Panc1 (cell line): ENCODE results near the gene DGCR2. TPM values are rescaled to one million over a fixed set of nuclear protein-coding genes. Genes with fewer than 3 reads are reported as not detected.

Experiments used
- ATAC-seq: fragments of 200-7000 bp; cut with Tn5 transposase; 2 replicates; pipeline ENCODE4 v1.9.1; 2020; ENCODE audit warnings: mild to moderate bottlenecking, moderate library complexity
- BruUV-seq: library from RNA; stranded (reverse); fragments of 400-500 nt; replicated peaks from 2 replicates; lab custom pipeline; 2021; lab: Mats Ljungman, UMichigan
- CTCF ChIA-PET: fragments of 300-600 bp; sonication (Branson Sonifier 250); formaldehyde crosslinking; loops from one replicate; lab custom pipeline; 2022; ENCODE audit warnings: antibody characterized with exemption; lab: Charles Lee
- POLR2A ChIA-PET: fragments of 300-600 bp; sonication (Branson Sonifier 250); formaldehyde crosslinking; loops from one replicate; lab custom pipeline; 2022; ENCODE audit warnings: antibody characterized with exemption; lab: Charles Lee
- DNase-seq: peaks from one replicate; pipeline ENCODE4 v3.0.0-alpha.2; 2010; ENCODE audit warnings: low read depth, low spot score
- H3K27ac ChIP-seq: 2 replicates; pipeline ENCODE4 v1.5.1; 2011; ENCODE audit warnings: mild to moderate bottlenecking, low read length, inconsistent platforms
- H3K27me3 ChIP-seq: fragments of 200-500 bp; sonication (Bioruptor generic); 2 replicates; pipeline ENCODE4 v1.6.0; 2014; ENCODE audit warnings: low read length, inconsistent platforms; ENCODE audit not compliant: control insufficient read depth, insufficient read depth
- H3K36me3 ChIP-seq: fragments of 200-500 bp; sonication (Bioruptor generic); 2 replicates; pipeline ENCODE4 v1.5.1; 2014; ENCODE audit warnings: inconsistent platforms, mild to moderate bottlenecking, low read length, moderate library complexity; ENCODE audit not compliant: control insufficient read depth, insufficient read depth
- H3K4me1 ChIP-seq: 2 replicates; pipeline ENCODE4 v1.5.1; 2011; ENCODE audit warnings: inconsistent platforms, mild to moderate bottlenecking, low read length, moderate library complexity; ENCODE audit not compliant: control insufficient read depth, insufficient read depth
- H3K4me3 ChIP-seq, 2 experiments: 2 replicates each; pipeline ENCODE4 v1.5.1; 2011 to 2012; ENCODE audit warnings: low read depth in 2 of 2, low read length in 2 of 2, mild to moderate bottlenecking in 2 of 2, inconsistent platforms in 1 of 2, moderate library complexity in 1 of 2
- H3K9me3 ChIP-seq: fragments of 200-500 bp; sonication (Bioruptor generic); 2 replicates; pipeline ENCODE4 v1.5.1; 2014; ENCODE audit warnings: low read depth, mild to moderate bottlenecking, inconsistent platforms, low read length, moderate library complexity; ENCODE audit not compliant: control insufficient read depth, insufficient read depth
- POLR2AphosphoS5 ChIP-seq: IDR thresholded peaks from 2 replicates; pipeline ENCODE4 v1.6.1; 2012; ENCODE audit warnings: mild to moderate bottlenecking, low read depth, low read length, moderate library complexity
- SIN3A ChIP-seq: IDR thresholded peaks from 2 replicates; pipeline ENCODE4 v1.6.1; 2012; ENCODE audit warnings: low read depth, mild to moderate bottlenecking, low read length, moderate library complexity, borderline replicate concordance; ENCODE audit not compliant: insufficient read depth
- TCF7L2 ChIP-seq: IDR thresholded peaks from 2 replicates; pipeline ENCODE4 v1.6.1; 2011; ENCODE audit warnings: mild to moderate bottlenecking, low read depth, low read length, inconsistent platforms
- in situ Hi-C: cut with HindIII; loops from 2 replicates; pipeline ENCODE4 v1.10.0; 2016; ENCODE audit warnings: low sequenced_read_pairs, low pct_unique_long_range_greater_than_20kb
- intact Hi-C: fragments of 100-400 bp; cut with micrococcal nuclease; formaldehyde crosslinking; loops from one replicate; pipeline ENCODE4 v1.10.0; 2022; ENCODE audit not compliant: unreplicated experiment
- total RNA-seq: library from RNA; stranded (reverse); gene quantifications from one replicate; pipeline ENCODE4 v1.2.1, GENCODE V29; 2021; ENCODE audit not compliant: unreplicated experiment
- TF ChIP-seq, protein P1 (sequence below), 2 experiments: IDR thresholded peaks; 2 replicates each; pipeline ENCODE4 v1.6.1; 2011 to 2012; ENCODE audit warnings: low read depth in 2 of 2, control low read depth in 1 of 2, low read length in 1 of 2, mild to moderate bottlenecking in 1 of 2, moderate library complexity in 1 of 2; ENCODE audit not compliant: insufficient read depth in 1 of 2
- TF ChIP-seq, protein P2 (sequence below): fragments of 450-650 bp; IDR thresholded peaks from 2 replicates; pipeline ENCODE4 v1.5.1; 2017; ENCODE audit warnings: mild to moderate bottlenecking

DGCR2 gene
- total RNA-seq, 1 experiment from 2014 or later: 35.1 TPM

DNA sequence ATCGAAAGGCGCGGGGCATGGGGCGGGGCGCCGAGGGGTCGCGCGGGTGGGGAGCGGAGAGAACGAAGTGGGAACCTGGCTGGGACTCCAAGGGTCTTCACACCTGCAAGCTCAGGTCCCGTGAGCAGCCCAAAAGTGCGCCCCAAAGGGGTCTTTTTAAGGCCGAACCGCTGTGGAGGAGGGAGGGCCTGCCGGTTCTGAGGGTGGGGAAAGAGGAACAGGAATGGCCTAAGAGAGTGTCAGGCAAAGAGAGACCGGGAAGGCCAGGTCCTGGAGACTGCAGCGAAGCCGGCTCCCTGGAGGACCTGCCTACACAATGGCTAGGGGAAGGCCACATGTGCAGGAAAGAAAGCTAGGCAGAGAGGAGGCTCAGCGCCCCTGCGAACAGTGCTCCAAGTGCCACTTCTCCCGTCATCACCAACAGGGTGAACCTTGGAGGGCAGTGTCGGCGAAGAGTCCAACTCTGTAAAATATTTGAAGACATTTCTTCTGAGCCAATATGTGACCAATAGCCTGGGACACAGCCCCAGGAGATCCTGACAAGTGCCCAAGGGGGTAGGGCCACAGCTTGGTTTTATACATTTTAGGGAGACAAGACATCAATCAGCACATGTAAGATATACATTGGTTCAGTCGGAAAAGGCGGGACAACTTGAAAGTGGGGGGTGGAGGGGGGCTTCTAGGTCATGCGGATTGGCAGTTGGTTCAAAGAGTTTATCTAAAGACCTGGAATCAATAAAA, 710 bp upstream of the DGCR2 start:
- no peaks in the 10 kb centered on the region for H3K9me3 ChIP-seq
- H3K4me1 ChIP-seq: peaks cover 8% of the 10 kb centered on the region
- no peak overlapping the region for H3K27ac ChIP-seq
- 0 out of 2 replicates have a peak, but pooled peaks cover 3% of the 10 kb centered on the region for H3K36me3 ChIP-seq
- H3K4me3 ChIP-seq: peak overlapping the region; percentile 57 to 70
- TF ChIP-seq TCF7L2 (no peak), SIN3A (no peak), POLR2AphosphoS5 (no peak)
- TF ChIP-seq, protein P1, sequence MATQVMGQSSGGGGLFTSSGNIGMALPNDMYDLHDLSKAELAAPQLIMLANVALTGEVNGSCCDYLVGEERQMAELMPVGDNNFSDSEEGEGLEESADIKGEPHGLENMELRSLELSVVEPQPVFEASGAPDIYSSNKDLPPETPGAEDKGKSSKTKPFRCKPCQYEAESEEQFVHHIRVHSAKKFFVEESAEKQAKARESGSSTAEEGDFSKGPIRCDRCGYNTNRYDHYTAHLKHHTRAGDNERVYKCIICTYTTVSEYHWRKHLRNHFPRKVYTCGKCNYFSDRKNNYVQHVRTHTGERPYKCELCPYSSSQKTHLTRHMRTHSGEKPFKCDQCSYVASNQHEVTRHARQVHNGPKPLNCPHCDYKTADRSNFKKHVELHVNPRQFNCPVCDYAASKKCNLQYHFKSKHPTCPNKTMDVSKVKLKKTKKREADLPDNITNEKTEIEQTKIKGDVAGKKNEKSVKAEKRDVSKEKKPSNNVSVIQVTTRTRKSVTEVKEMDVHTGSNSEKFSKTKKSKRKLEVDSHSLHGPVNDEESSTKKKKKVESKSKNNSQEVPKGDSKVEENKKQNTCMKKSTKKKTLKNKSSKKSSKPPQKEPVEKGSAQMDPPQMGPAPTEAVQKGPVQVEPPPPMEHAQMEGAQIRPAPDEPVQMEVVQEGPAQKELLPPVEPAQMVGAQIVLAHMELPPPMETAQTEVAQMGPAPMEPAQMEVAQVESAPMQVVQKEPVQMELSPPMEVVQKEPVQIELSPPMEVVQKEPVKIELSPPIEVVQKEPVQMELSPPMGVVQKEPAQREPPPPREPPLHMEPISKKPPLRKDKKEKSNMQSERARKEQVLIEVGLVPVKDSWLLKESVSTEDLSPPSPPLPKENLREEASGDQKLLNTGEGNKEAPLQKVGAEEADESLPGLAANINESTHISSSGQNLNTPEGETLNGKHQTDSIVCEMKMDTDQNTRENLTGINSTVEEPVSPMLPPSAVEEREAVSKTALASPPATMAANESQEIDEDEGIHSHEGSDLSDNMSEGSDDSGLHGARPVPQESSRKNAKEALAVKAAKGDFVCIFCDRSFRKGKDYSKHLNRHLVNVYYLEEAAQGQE (IDR thresholded peaks at IDR 0.05; ENCODE audit: insufficient read depth in 1 of 2, low read depth in 2 of 2, low read length in 1 of 2): no peak
- TF ChIP-seq, protein P2, sequence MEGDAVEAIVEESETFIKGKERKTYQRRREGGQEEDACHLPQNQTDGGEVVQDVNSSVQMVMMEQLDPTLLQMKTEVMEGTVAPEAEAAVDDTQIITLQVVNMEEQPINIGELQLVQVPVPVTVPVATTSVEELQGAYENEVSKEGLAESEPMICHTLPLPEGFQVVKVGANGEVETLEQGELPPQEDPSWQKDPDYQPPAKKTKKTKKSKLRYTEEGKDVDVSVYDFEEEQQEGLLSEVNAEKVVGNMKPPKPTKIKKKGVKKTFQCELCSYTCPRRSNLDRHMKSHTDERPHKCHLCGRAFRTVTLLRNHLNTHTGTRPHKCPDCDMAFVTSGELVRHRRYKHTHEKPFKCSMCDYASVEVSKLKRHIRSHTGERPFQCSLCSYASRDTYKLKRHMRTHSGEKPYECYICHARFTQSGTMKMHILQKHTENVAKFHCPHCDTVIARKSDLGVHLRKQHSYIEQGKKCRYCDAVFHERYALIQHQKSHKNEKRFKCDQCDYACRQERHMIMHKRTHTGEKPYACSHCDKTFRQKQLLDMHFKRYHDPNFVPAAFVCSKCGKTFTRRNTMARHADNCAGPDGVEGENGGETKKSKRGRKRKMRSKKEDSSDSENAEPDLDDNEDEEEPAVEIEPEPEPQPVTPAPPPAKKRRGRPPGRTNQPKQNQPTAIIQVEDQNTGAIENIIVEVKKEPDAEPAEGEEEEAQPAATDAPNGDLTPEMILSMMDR: no peak
- H3K27me3 ChIP-seq: no peaks in the 10 kb centered on the region
- intact Hi-C loops (no loop called here), in situ Hi-C loops (no loop called here)
- ChIA-PET POLR2A (no interaction called here), CTCF (no interaction called here)
- no TSS peak for BruUV-seq
- DNase-seq (no peak), ATAC-seq (peak; percentile 54)

DNA sequence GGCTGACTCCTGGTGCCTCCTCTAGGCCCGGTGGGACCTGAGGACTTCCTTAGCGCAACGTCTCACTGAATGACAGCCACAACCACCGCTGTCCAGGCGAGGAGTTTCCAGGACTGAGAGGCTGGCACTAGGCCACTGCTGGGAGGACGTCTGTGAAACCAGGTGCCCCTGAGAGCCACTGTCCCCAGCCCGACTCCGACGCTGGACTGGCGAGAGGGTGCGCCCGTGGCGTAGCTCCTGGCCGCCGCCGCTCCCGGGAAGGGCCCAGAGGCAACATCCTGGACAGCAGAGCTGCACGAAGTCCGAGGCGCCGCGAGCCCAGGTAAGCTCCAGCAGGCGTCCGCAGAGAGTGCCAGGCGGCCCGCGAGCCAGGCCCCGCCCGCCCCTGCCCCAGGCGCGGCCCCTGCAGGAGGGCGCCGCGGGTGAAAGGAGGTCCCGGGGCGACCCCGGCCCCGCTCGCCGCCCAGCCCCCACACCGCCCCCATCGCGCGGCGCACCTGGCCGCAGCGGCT, 525 bp downstream of the DGCR2 start:
- no TSS peak for BruUV-seq
- ATAC-seq (peak; percentile 56), DNase-seq (no peak)

More for the DNA sequence above, 525 bp downstream of the DGCR2 start:
- ChIA-PET CTCF (interaction anchor here (0.5 to 0.6 kb wide), 2 partner anchors 48 to 1433 kb away, joined by 3 to 6 read pairs; no protein-coding TSS in a partner anchor), POLR2A (no interaction called here)
- Histone ChIP-seq H3K27ac (peak overlapping the region; percentile 70), H3K36me3 (0 out of 2 replicates have a peak, but pooled peaks cover 3% of the 10 kb centered on the region), H3K9me3 (no peaks in the 10 kb centered on the region), H3K27me3 (no peaks in the 10 kb centered on the region), H3K4me1 (peaks cover 8% of the 10 kb centered on the region), H3K4me3 (peak overlapping the region; percentile 61 to 70)
- in situ Hi-C loops (no loop called here), intact Hi-C loops (no loop called here)
- TF ChIP-seq, protein P2: no peak
- no peak for TF ChIP-seq SIN3A
- no peak for TF ChIP-seq TCF7L2
- TF ChIP-seq, protein P1 (IDR thresholded peaks at IDR 0.05; ENCODE audit: insufficient read depth in 1 of 2, low read depth in 2 of 2, low read length in 1 of 2): no peak
- TF ChIP-seq POLR2AphosphoS5: no peak
